Karpas-422 (cell line): ENCODE measurements around the gene SH3TC1. TPM values are rescaled to one million over a fixed set of nuclear protein-coding genes. Genes with fewer than 3 reads are reported as not detected.

ENCODE experiments used
- DNase-seq: peaks from one replicate; pipeline ENCODE4 v3.0.0-alpha.2; 2015
- H2AFZ ChIP-seq: fragments of 200-600 bp; sonication (generic); 2 replicates; pipeline ENCODE4 v1.6.1; 2014; ENCODE audit warnings: antibody characterized with exemption, low read length, mixed read lengths
- H3K27ac ChIP-seq: fragments of 200-600 bp; sonication (generic); 2 replicates; pipeline ENCODE4 v1.5.1; 2014; ENCODE audit warnings: mild to moderate bottlenecking, low read length, moderate library complexity
- H3K27me3 ChIP-seq: fragments of 200-600 bp; sonication (generic); 2 replicates; pipeline ENCODE4 v1.6.1; 2014; ENCODE audit warnings: low read length, mixed read lengths
- H3K36me3 ChIP-seq: fragments of 200-600 bp; sonication (generic); 2 replicates; pipeline ENCODE4 v1.6.1; 2014; ENCODE audit warnings: low read length, mixed read lengths; ENCODE audit not compliant: insufficient read depth
- H3K4me1 ChIP-seq: fragments of 200-600 bp; sonication (generic); 2 replicates; pipeline ENCODE4 v1.6.1; 2014; ENCODE audit warnings: mild to moderate bottlenecking, low read length, mixed read lengths
- H3K4me2 ChIP-seq: fragments of 200-600 bp; sonication (generic); 2 replicates; pipeline ENCODE4 v1.6.1; 2014; ENCODE audit warnings: low read length, low read depth, mild to moderate bottlenecking; ENCODE audit not compliant: poor library complexity, severe bottlenecking
- H3K4me3 ChIP-seq: fragments of 200-600 bp; sonication (generic); 2 replicates; pipeline ENCODE4 v1.5.1; 2014; ENCODE audit warnings: mild to moderate bottlenecking, antibody characterized with exemption, low read length, mixed read lengths
- H3K79me2 ChIP-seq: fragments of 200-600 bp; sonication (generic); 2 replicates; pipeline ENCODE4 v1.6.1; 2014; ENCODE audit warnings: mild to moderate bottlenecking, low read length, mixed read lengths
- H3K9ac ChIP-seq: fragments of 200-600 bp; sonication (generic); 2 replicates; pipeline ENCODE4 v1.6.0; 2014; ENCODE audit warnings: low read length
- H3K9me2 ChIP-seq: fragments of 200-600 bp; sonication (generic), shearing (Covaris generic); replicated peaks from 2 replicates; pipeline ENCODE4 v1.6.0; 2014; ENCODE audit warnings: mild to moderate bottlenecking, low read length, moderate library complexity; ENCODE audit not compliant: insufficient read depth
- H3K9me3 ChIP-seq: fragments of 300-700, 200-600 bp; sonication (generic); 2 replicates; pipeline ENCODE4 v1.6.1; 2014; ENCODE audit warnings: low read length, mixed read lengths
- H4K20me1 ChIP-seq: fragments of 200-600 bp; sonication (generic); 2 replicates; pipeline ENCODE4 v1.6.1; 2014; ENCODE audit warnings: mild to moderate bottlenecking, antibody characterized with exemption, low read length, low read depth; ENCODE audit not compliant: insufficient read depth
- total RNA-seq: library from RNA; depleted of rRNA; stranded (reverse); fragments of >200 nt; shearing (Covaris generic); gene quantifications from 2 replicates; pipeline ENCODE4 v1.2.3, GENCODE V29; 2014; ENCODE audit warnings: low replicate concordance

Gene SH3TC1
- total RNA-seq, 1 experiment from 2014 or later: 6.9 TPM

GRCh38 chr4:8180310-8181093, 18.6 kb upstream of the SH3TC1 start:
- Histone ChIP-seq H3K36me3 (no peaks in the 10 kb centered on the region), H3K4me2 (no peak overlapping the region), H3K4me3 (no peak overlapping the region), H2AFZ (no peak overlapping the region), H3K27me3 (no peaks in the 10 kb centered on the region), H3K9me2 (no peaks in the 10 kb centered on the region), H3K9me3 (no peaks in the 10 kb centered on the region), H3K27ac (no peak overlapping the region), H3K4me1 (no peaks in the 10 kb centered on the region), H3K79me2 (no peaks in the 10 kb centered on the region), H4K20me1 (no peaks in the 10 kb centered on the region), H3K9ac (no peak overlapping the region)
- DNase-seq: no peak

- Histone ChIP-seq H3K27ac (no peak overlapping the region), H3K9ac (no peak overlapping the region), H3K79me2 (no peaks in the 10 kb centered on the region), H3K4me2 (no peak overlapping the region), H2AFZ (no peak overlapping the region), H3K4me3 (no peak overlapping the region), H3K36me3 (no peaks in the 10 kb centered on the region), H3K9me2 (no peaks in the 10 kb centered on the region), H4K20me1 (no peaks in the 10 kb centered on the region), H3K4me1 (no peaks in the 10 kb centered on the region), H3K27me3 (no peaks in the 10 kb centered on the region), H3K9me3 (no peaks in the 10 kb centered on the region)
- DNase-seq: no peak
Observed at GRCh38 chr4:8181119-8181518, 18.0 kb upstream of the SH3TC1 start.

- Histone ChIP-seq H3K4me2 (no peak overlapping the region), H3K27me3 (no peaks in the 10 kb centered on the region), H3K9me2 (no peaks in the 10 kb centered on the region), H3K4me3 (no peak overlapping the region), H3K27ac (no peak overlapping the region), H3K4me1 (no peaks in the 10 kb centered on the region), H2AFZ (no peak overlapping the region), H3K9ac (no peak overlapping the region), H3K79me2 (no peaks in the 10 kb centered on the region), H3K9me3 (no peaks in the 10 kb centered on the region), H3K36me3 (no peaks in the 10 kb centered on the region), H4K20me1 (no peaks in the 10 kb centered on the region)
- no peak for DNase-seq
Observed at GRCh38 chr4:8181844-8182243, 17.2 kb upstream of the SH3TC1 start.

GRCh38 chr4:8182294-8182693, 16.8 kb upstream of the SH3TC1 start:
- Histone ChIP-seq H3K79me2 (no peaks in the 10 kb centered on the region), H3K4me3 (no peak overlapping the region), H3K27ac (no peak overlapping the region), H3K9ac (no peak overlapping the region), H3K27me3 (no peaks in the 10 kb centered on the region), H4K20me1 (no peaks in the 10 kb centered on the region), H3K9me3 (no peaks in the 10 kb centered on the region), H2AFZ (no peak overlapping the region), H3K9me2 (no peaks in the 10 kb centered on the region), H3K36me3 (no peaks in the 10 kb centered on the region), H3K4me2 (no peak overlapping the region), H3K4me1 (no peaks in the 10 kb centered on the region)
- no peak for DNase-seq

GRCh38 chr4:8182858-8183725, 16.0 kb upstream of the SH3TC1 start:
- no peaks in the 10 kb centered on the region for H4K20me1 ChIP-seq
- no peak for DNase-seq
- H3K4me2 ChIP-seq: no peak overlapping the region
- H3K79me2 ChIP-seq: no peaks in the 10 kb centered on the region
- no peak overlapping the region for H3K4me3 ChIP-seq
- H3K27me3 ChIP-seq: no peaks in the 10 kb centered on the region
- no peak overlapping the region for H3K27ac ChIP-seq
- H3K36me3 ChIP-seq: no peaks in the 10 kb centered on the region
- H3K9ac ChIP-seq: no peak overlapping the region
- no peaks in the 10 kb centered on the region for H3K9me3 ChIP-seq
- no peak overlapping the region for H2AFZ ChIP-seq
- H3K9me2 ChIP-seq: no peaks in the 10 kb centered on the region
- H3K4me1 ChIP-seq: no peaks in the 10 kb centered on the region

GRCh38 chr4:8184061-8184460, 15.0 kb upstream of the SH3TC1 start:
- DNase-seq: no peak
- no peaks in the 10 kb centered on the region for H3K36me3 ChIP-seq
- no peak overlapping the region for H3K4me2 ChIP-seq
- H4K20me1 ChIP-seq: no peaks in the 10 kb centered on the region
- no peak overlapping the region for H3K9ac ChIP-seq
- H3K9me3 ChIP-seq: no peaks in the 10 kb centered on the region
- H3K79me2 ChIP-seq: no peaks in the 10 kb centered on the region
- no peaks in the 10 kb centered on the region for H3K27me3 ChIP-seq
- H3K4me3 ChIP-seq: no peak overlapping the region
- no peaks in the 10 kb centered on the region for H3K4me1 ChIP-seq
- H2AFZ ChIP-seq: no peak overlapping the region
- H3K27ac ChIP-seq: no peak overlapping the region
- no peaks in the 10 kb centered on the region for H3K9me2 ChIP-seq

- DNase-seq: no peak
- Histone ChIP-seq H2AFZ (no peak overlapping the region), H3K4me2 (no peak overlapping the region), H3K4me1 (no peaks in the 10 kb centered on the region), H3K36me3 (no peaks in the 10 kb centered on the region), H3K9me3 (no peaks in the 10 kb centered on the region), H4K20me1 (no peaks in the 10 kb centered on the region), H3K27me3 (no peaks in the 10 kb centered on the region), H3K9ac (no peak overlapping the region), H3K27ac (no peak overlapping the region), H3K79me2 (no peaks in the 10 kb centered on the region), H3K9me2 (no peaks in the 10 kb centered on the region), H3K4me3 (no peak overlapping the region)
Observed at GRCh38 chr4:8185295-8185694, 13.8 kb upstream of the SH3TC1 start.

GRCh38 chr4:8185930-8186329, 13.2 kb upstream of the SH3TC1 start:
- no peaks in the 10 kb centered on the region for H3K9me2 ChIP-seq
- no peak for DNase-seq

More at GRCh38 chr4:8185930-8186329, 13.2 kb upstream of the SH3TC1 start:
- no peaks in the 10 kb centered on the region for H3K36me3 ChIP-seq
- no peaks in the 10 kb centered on the region for H3K79me2 ChIP-seq
- no peak overlapping the region for H3K27ac ChIP-seq
- H4K20me1 ChIP-seq: no peaks in the 10 kb centered on the region
- H2AFZ ChIP-seq: no peak overlapping the region
- H3K27me3 ChIP-seq: no peaks in the 10 kb centered on the region
- no peak overlapping the region for H3K4me3 ChIP-seq
- no peaks in the 10 kb centered on the region for H3K9me3 ChIP-seq
- H3K9ac ChIP-seq: no peak overlapping the region
- no peak overlapping the region for H3K4me2 ChIP-seq
- no peaks in the 10 kb centered on the region for H3K4me1 ChIP-seq
